CD4-positive, alpha-beta T cell (primary cell): ENCODE results near the gene KLF5. TPM values are rescaled to one million over a fixed set of nuclear protein-coding genes. Genes with fewer than 3 reads are reported as not detected.

Experiments used
- ATAC-seq: fragments of 200-7000 bp; cut with Tn5 transposase; one replicate; pipeline ENCODE4 v1.10.0; 2022; ENCODE audit warnings: mild to moderate bottlenecking; ENCODE audit not compliant: poor library complexity
- CTCF ChIA-PET: fragments of 350-600 bp; sonication (Branson Sonifier 250); formaldehyde crosslinking; loops from one replicate; lab custom pipeline; 2021; ENCODE audit warnings: antibody characterized with exemption, inconsistent platforms; lab: Charles Lee
- POLR2A ChIA-PET: fragments of 350-600 bp; sonication (Branson Sonifier 250); formaldehyde crosslinking; loops from one replicate; lab custom pipeline; 2021; ENCODE audit warnings: antibody characterized with exemption, inconsistent platforms; lab: Charles Lee
- DNase-seq, 14 experiments: peaks; one replicate each; pipeline ENCODE4 v3.0.0-alpha.2; 2013 to 2020; ENCODE audit warnings: mixed read lengths in 2 of 14
- H3K27ac ChIP-seq, 2 donors: one replicate each; pipeline versions ENCODE4 v1.5.1 to v1.7.0; 2013; ENCODE audit warnings: low read length in 2 of 2, low read depth in 1 of 2, mild to moderate bottlenecking in 1 of 2
- H3K27me3 ChIP-seq, 2 experiments: 1 replicate in 1 of 2; 2 replicates in 1 of 2; pipeline versions ENCODE4 v1.6.1 to v1.7.0; 2013; ENCODE audit warnings: low read length in 2 of 2, control low read depth in 1 of 2, mild to moderate bottlenecking in 1 of 2, moderate library complexity in 1 of 2; ENCODE audit not compliant: insufficient read depth in 2 of 2, control insufficient read depth in 1 of 2
- H3K36me3 ChIP-seq: one replicate; pipeline ENCODE4 v1.6.1; 2013; ENCODE audit warnings: low read length, control low read depth; ENCODE audit not compliant: insufficient read depth
- H3K4me1 ChIP-seq: one replicate; pipeline ENCODE4 v1.6.1; 2013; ENCODE audit warnings: low read length, control low read depth; ENCODE audit not compliant: insufficient read depth
- H3K4me3 ChIP-seq: one replicate; pipeline ENCODE4 v1.5.1; 2013; ENCODE audit warnings: mild to moderate bottlenecking, low read length, moderate library complexity
- H3K9me3 ChIP-seq, 2 experiments: 1 replicate in 1 of 2; 2 replicates in 1 of 2; pipeline versions ENCODE4 v1.6.1 to v1.7.0; 2013; ENCODE audit warnings: low read length in 2 of 2, mild to moderate bottlenecking in 2 of 2, control low read depth in 1 of 2, moderate library complexity in 1 of 2; ENCODE audit not compliant: control insufficient read depth in 1 of 2, insufficient read depth in 1 of 2
- H3K27ac Mint-ChIP-seq: one replicate; pipeline ENCODE4 v1.8.0; 2020; ENCODE audit warnings: mixed read lengths
- H3K27me3 Mint-ChIP-seq: one replicate; pipeline ENCODE4 v1.8.0; 2021; ENCODE audit warnings: mixed read lengths
- H3K36me3 Mint-ChIP-seq: one replicate; pipeline ENCODE4 v1.8.0; 2021; ENCODE audit warnings: low read depth, mixed read lengths
- H3K4me1 Mint-ChIP-seq: one replicate; pipeline ENCODE4 v1.8.0; 2021; ENCODE audit warnings: low read depth, mixed read lengths
- H3K4me3 Mint-ChIP-seq: one replicate; pipeline ENCODE4 v1.8.0; 2020; ENCODE audit warnings: mild to moderate bottlenecking, mixed read lengths
- H3K9me3 Mint-ChIP-seq: one replicate; pipeline ENCODE4 v1.8.0; 2020; ENCODE audit warnings: mixed read lengths
- CTCF ChIP-seq: fragments of 200-600 bp; IDR thresholded peaks from one replicate; pipeline ENCODE4 v1.8.0; 2022; ENCODE audit warnings: antibody characterized with exemption, mild to moderate bottlenecking
- intact Hi-C, 2 experiments: fragments of 100-400 bp; cut with DNase I in 1 of 2; cut with micrococcal nuclease in 1 of 2; formaldehyde crosslinking; loops; one replicate each; pipeline versions ENCODE4 v1.15.1 to v1.9.0; 2023 to 2025; cut with DNase I, micrococcal nuclease
- total RNA-seq, 174 experiments: library from RNA in 2 of 174; stranded (reverse) in 2 of 174; gene quantifications; one replicate each; pipeline ENCODE4 v1.2.3 and lab custom pipeline; 2021 to 2026

The KLF5 gene
- total RNA-seq, 2 experiments from 2014 or later, result 10.8 to 12.3 TPM

GRCh38 chr13:73082471-73082870, 23.7 kb downstream of the KLF5 start:
- Mint-ChIP-seq H3K36me3 (no peaks in the 10 kb centered on the region), H3K9me3 (peaks cover 2% of the 10 kb centered on the region), H3K27me3 (peaks cover 5% of the 10 kb centered on the region), H3K4me1 (no peaks in the 10 kb centered on the region), H3K27ac (no peak overlapping the region), H3K4me3 (no peak overlapping the region)
- no peak overlapping the region for H3K4me3 ChIP-seq
- ChIA-PET POLR2A (no interaction called here), CTCF (no interaction called here)
- no peaks in the 10 kb centered on the region for H3K9me3 ChIP-seq
- no peaks in the 10 kb centered on the region for H3K36me3 ChIP-seq
- no peak for TF ChIP-seq CTCF
- ATAC-seq (no peak), DNase-seq (no peak)
- H3K27me3 ChIP-seq, result no peaks in the 10 kb centered on the region
- no peaks in the 10 kb centered on the region for H3K4me1 ChIP-seq
- H3K27ac ChIP-seq, result no peak overlapping the region
- intact Hi-C loops, result no loop called here

DNA sequence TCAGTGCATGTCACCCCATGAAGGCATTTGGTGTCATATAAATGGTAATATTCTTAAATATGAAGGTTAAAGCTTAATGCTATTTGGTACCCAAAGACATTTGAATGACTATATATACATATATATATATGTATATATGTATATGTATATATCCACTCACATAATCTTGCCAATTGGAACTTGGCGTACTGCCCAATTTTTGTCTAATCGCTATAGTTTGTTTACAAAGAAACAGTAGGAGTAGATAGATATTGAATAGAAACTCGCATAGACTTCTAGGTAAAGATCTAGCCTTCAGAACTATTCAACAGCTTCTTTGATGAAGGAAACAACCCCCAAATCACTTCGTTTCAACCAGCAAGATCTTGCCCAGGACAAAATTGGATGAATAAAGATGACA, 24.1 kb downstream of the KLF5 start:
- no peaks in the 10 kb centered on the region for H3K4me1 ChIP-seq
- peaks cover 5% of the 10 kb centered on the region for H3K27me3 Mint-ChIP-seq
- no peaks in the 10 kb centered on the region for H3K36me3 Mint-ChIP-seq
- ATAC-seq (no peak), DNase-seq (no peak)
- no peak for TF ChIP-seq CTCF
- CTCF ChIA-PET, result no interaction called here
- intact Hi-C loops, result no loop called here
- no peaks in the 10 kb centered on the region for H3K27me3 ChIP-seq
- no peak overlapping the region for H3K27ac ChIP-seq
- H3K4me3 Mint-ChIP-seq, result no peak overlapping the region
- H3K36me3 ChIP-seq, result no peaks in the 10 kb centered on the region
- no peak overlapping the region for H3K27ac Mint-ChIP-seq
- H3K4me3 ChIP-seq, result no peak overlapping the region
- peaks cover 2% of the 10 kb centered on the region for H3K9me3 Mint-ChIP-seq
- peaks cover 0 to 3% of the 10 kb centered on the region in 2 experiments for H3K9me3 ChIP-seq
- POLR2A ChIA-PET, result no interaction called here
- no peaks in the 10 kb centered on the region for H3K4me1 Mint-ChIP-seq

DNA sequence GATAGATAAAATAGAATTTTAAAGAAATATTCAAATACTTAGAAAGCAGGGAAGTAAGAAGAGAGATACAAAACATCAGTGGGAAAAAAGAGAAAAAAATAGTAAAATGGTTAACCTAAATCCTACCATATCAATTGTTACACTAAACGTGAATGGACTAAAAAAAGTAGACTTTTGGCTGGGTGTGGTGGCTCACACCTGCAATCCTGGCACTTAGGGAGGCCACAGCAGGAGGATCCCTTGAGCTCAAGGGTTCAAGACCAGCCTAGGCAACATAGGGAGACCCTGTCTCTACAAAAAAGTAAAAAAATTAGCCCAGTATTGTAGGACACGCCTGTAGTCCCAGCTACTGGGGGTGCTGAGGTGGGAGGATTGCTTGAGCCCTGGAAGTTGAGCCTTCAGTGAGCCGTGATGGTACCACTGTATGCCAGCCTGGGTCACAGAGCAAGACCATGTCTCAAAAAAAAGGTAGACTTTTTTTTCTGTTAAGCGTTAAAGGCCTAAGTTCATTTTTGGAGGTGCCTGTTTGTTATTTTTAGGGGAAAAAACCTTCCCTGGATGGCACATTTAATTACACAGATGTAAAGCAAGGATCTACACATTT, 29.6 kb downstream of the KLF5 start:
- Histone ChIP-seq H3K4me1 (peaks cover 8% of the 10 kb centered on the region), H3K27ac (no peak overlapping the region), H3K36me3 (no peaks in the 10 kb centered on the region), H3K27me3 (no peaks in the 10 kb centered on the region), H3K9me3 (peaks cover 0 to 7% of the 10 kb centered on the region in 2 experiments), H3K4me3 (no peak overlapping the region)
- Mint-ChIP-seq H3K4me3 (no peak overlapping the region), H3K4me1 (peaks cover 20% of the 10 kb centered on the region), H3K27ac (no peak overlapping the region), H3K9me3 (no peaks in the 10 kb centered on the region), H3K27me3 (no peaks in the 10 kb centered on the region), H3K36me3 (no peaks in the 10 kb centered on the region)
- no peak for DNase-seq
- intact Hi-C loops, result loop anchor here in 1 of 2 experiments (5.0 kb wide), 1 partner anchor 1499 kb away; no protein-coding TSS in a partner anchor
- no peak for TF ChIP-seq CTCF
- ChIA-PET POLR2A (no interaction called here), CTCF (no interaction called here)
- no peak for ATAC-seq
